ENCODE measurements around the gene LIN28B.

- TF ChIP-seq, protein P1, sequence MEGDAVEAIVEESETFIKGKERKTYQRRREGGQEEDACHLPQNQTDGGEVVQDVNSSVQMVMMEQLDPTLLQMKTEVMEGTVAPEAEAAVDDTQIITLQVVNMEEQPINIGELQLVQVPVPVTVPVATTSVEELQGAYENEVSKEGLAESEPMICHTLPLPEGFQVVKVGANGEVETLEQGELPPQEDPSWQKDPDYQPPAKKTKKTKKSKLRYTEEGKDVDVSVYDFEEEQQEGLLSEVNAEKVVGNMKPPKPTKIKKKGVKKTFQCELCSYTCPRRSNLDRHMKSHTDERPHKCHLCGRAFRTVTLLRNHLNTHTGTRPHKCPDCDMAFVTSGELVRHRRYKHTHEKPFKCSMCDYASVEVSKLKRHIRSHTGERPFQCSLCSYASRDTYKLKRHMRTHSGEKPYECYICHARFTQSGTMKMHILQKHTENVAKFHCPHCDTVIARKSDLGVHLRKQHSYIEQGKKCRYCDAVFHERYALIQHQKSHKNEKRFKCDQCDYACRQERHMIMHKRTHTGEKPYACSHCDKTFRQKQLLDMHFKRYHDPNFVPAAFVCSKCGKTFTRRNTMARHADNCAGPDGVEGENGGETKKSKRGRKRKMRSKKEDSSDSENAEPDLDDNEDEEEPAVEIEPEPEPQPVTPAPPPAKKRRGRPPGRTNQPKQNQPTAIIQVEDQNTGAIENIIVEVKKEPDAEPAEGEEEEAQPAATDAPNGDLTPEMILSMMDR (IDR thresholded peaks at IDR 0.05; ENCODE audit: low read depth, low read length, missing input control), result no peak
- TF ChIP-seq YY1 (IDR thresholded peaks at IDR 0.05), result no peak
- no peak for TF ChIP-seq ATF3 (IDR thresholded peaks at IDR 0.05)
- no peak for TF ChIP-seq RAD21 (IDR thresholded peaks at IDR 0.05)
- TF ChIP-seq SP1 (IDR thresholded peaks at IDR 0.05), result no peak
- no peak for TF ChIP-seq GABPA (IDR thresholded peaks at IDR 0.05 in 1 of 2, conservative IDR thresholded peaks at IDR 0.05 in 1 of 2)
- TF ChIP-seq MAX (IDR thresholded peaks at IDR 0.05), result no peak
These were observed 165.8 kb downstream of the LIN28B start for GRCh38 chr6:105122717-105123116.
